Measurements from ENCODE around the gene VASH1. TPM values are rescaled to one million over a fixed set of nuclear protein-coding genes. Genes with fewer than 3 reads are reported as not detected.

The VASH1 gene
- polyA plus RNA-seq, 1 donor: 16.4 TPM

- H3K9me3 ChIP-seq (ENCODE audit: control insufficient read depth, low read depth, low read length): peaks cover 4% of the 10 kb centered on the region
- DNase-seq: no peak
- H3K27ac ChIP-seq (ENCODE audit: low read length): no peak overlapping the region
- peaks cover 20% of the 10 kb centered on the region for H3K4me1 ChIP-seq (ENCODE audit: control insufficient read depth, insufficient read depth, low read length)
- H3K36me3 ChIP-seq (ENCODE audit: control insufficient read depth, insufficient read depth, low read length): peaks cover 2% of the 10 kb centered on the region
- H3K4me3 ChIP-seq (ENCODE audit: low read length): no peak overlapping the region
- H3K27me3 ChIP-seq (ENCODE audit: control insufficient read depth, insufficient read depth, low read length): peaks cover 3% of the 10 kb centered on the region
- WGBS (ENCODE audit: insufficient coverage, low lambda C conversion rate): no CpG with 5 or more reads among the region's 9 CpGs
Observed at GRCh38 chr14:76771437-76771980, 10.2 kb downstream of the VASH1 start.

- DNase-seq: peak; percentile 37 to 66
Observed at GRCh38 chr14:76772300-76773187, 11.3 kb downstream of the VASH1 start.

GRCh38 chr14:76773188-76773885, 12.1 kb downstream of the VASH1 start:
- Histone ChIP-seq H3K9me3 (ENCODE audit: control insufficient read depth, low read depth, low read length) (peaks cover 4% of the 10 kb centered on the region), H3K4me3 (ENCODE audit: low read length) (no peak overlapping the region), H3K4me1 (ENCODE audit: control insufficient read depth, insufficient read depth, low read length) (peaks cover 20% of the 10 kb centered on the region), H3K36me3 (ENCODE audit: control insufficient read depth, insufficient read depth, low read length) (peaks cover 4% of the 10 kb centered on the region), H3K27me3 (ENCODE audit: control insufficient read depth, insufficient read depth, low read length) (peaks cover 3% of the 10 kb centered on the region), H3K27ac (ENCODE audit: low read length) (no peak overlapping the region)
- DNase-seq: peak; percentile 30 to 74
- WGBS (ENCODE audit: insufficient coverage, low lambda C conversion rate): 50% methylated on average over 2 of the region's 8 CpGs

More at GRCh38 chr14:76772300-76773187, 11.3 kb downstream of the VASH1 start:
- Histone ChIP-seq H3K9me3 (ENCODE audit: control insufficient read depth, low read depth, low read length) (peaks cover 4% of the 10 kb centered on the region), H3K4me1 (ENCODE audit: control insufficient read depth, insufficient read depth, low read length) (peaks cover 20% of the 10 kb centered on the region), H3K4me3 (ENCODE audit: low read length) (no peak overlapping the region), H3K27ac (ENCODE audit: low read length) (peak overlapping the region; percentile 49), H3K36me3 (ENCODE audit: control insufficient read depth, insufficient read depth, low read length) (peaks cover 2% of the 10 kb centered on the region), H3K27me3 (ENCODE audit: control insufficient read depth, insufficient read depth, low read length) (peaks cover 3% of the 10 kb centered on the region)
- no CpG with 5 or more reads among the region's 13 CpGs for WGBS (ENCODE audit: insufficient coverage, low lambda C conversion rate)

- Histone ChIP-seq H3K9me3 (ENCODE audit: control insufficient read depth, low read depth, low read length) (peaks cover 4% of the 10 kb centered on the region), H3K27me3 (ENCODE audit: control insufficient read depth, insufficient read depth, low read length) (peaks cover 3% of the 10 kb centered on the region), H3K4me3 (ENCODE audit: low read length) (no peak overlapping the region), H3K36me3 (ENCODE audit: control insufficient read depth, insufficient read depth, low read length) (peaks cover 8% of the 10 kb centered on the region), H3K4me1 (ENCODE audit: control insufficient read depth, insufficient read depth, low read length) (peaks cover 20% of the 10 kb centered on the region), H3K27ac (ENCODE audit: low read length) (no peak overlapping the region)
- no CpG with 5 or more reads among the region's 18 CpGs for WGBS (ENCODE audit: insufficient coverage, low lambda C conversion rate)
- no peak for DNase-seq
Observed at GRCh38 chr14:76773956-76774820, 12.9 kb downstream of the VASH1 start.

- Histone ChIP-seq H3K4me3 (ENCODE audit: low read length) (no peak overlapping the region), H3K4me1 (ENCODE audit: control insufficient read depth, insufficient read depth, low read length) (peaks cover 20% of the 10 kb centered on the region), H3K27ac (ENCODE audit: low read length) (no peak overlapping the region), H3K9me3 (ENCODE audit: control insufficient read depth, low read depth, low read length) (peaks cover 4% of the 10 kb centered on the region), H3K36me3 (ENCODE audit: control insufficient read depth, insufficient read depth, low read length) (peaks cover 12% of the 10 kb centered on the region), H3K27me3 (ENCODE audit: control insufficient read depth, insufficient read depth, low read length) (peaks cover under 1% of the 10 kb centered on the region)
- no CpG with 5 or more reads among the region's 22 CpGs for WGBS (ENCODE audit: insufficient coverage, low lambda C conversion rate)
- DNase-seq: no peak
Observed at GRCh38 chr14:76774821-76775694, 13.8 kb downstream of the VASH1 start.

GRCh38 chr14:76775695-76776427, 14.6 kb downstream of the VASH1 start:
- Histone ChIP-seq H3K9me3 (ENCODE audit: control insufficient read depth, low read depth, low read length) (peaks cover 4% of the 10 kb centered on the region), H3K4me1 (ENCODE audit: control insufficient read depth, insufficient read depth, low read length) (peaks cover 20% of the 10 kb centered on the region), H3K4me3 (ENCODE audit: low read length) (no peak overlapping the region), H3K36me3 (ENCODE audit: control insufficient read depth, insufficient read depth, low read length) (peaks cover 14% of the 10 kb centered on the region), H3K27ac (ENCODE audit: low read length) (no peak overlapping the region), H3K27me3 (ENCODE audit: control insufficient read depth, insufficient read depth, low read length) (no peaks in the 10 kb centered on the region)
- no peak for DNase-seq
- no CpG with 5 or more reads among the region's 54 CpGs for WGBS (ENCODE audit: insufficient coverage, low lambda C conversion rate)

GRCh38 chr14:76776428-76777251, 15.4 kb downstream of the VASH1 start:
- Histone ChIP-seq H3K9me3 (ENCODE audit: control insufficient read depth, low read depth, low read length) (peaks cover 4% of the 10 kb centered on the region), H3K27ac (ENCODE audit: low read length) (no peak overlapping the region), H3K27me3 (ENCODE audit: control insufficient read depth, insufficient read depth, low read length) (no peaks in the 10 kb centered on the region), H3K4me1 (ENCODE audit: control insufficient read depth, insufficient read depth, low read length) (peaks cover 20% of the 10 kb centered on the region), H3K36me3 (ENCODE audit: control insufficient read depth, insufficient read depth, low read length) (peaks cover 20% of the 10 kb centered on the region), H3K4me3 (ENCODE audit: low read length) (no peak overlapping the region)
- DNase-seq: peak in 1 of 2 donors; percentile 23
- WGBS (ENCODE audit: insufficient coverage, low lambda C conversion rate): no CpG with 5 or more reads among the region's 10 CpGs

GRCh38 chr14:76777721-76778120, 16.5 kb downstream of the VASH1 start:
- DNase-seq: no peak
- Histone ChIP-seq H3K9me3 (ENCODE audit: control insufficient read depth, low read depth, low read length) (peaks cover 4% of the 10 kb centered on the region), H3K27ac (ENCODE audit: low read length) (no peak overlapping the region), H3K4me1 (ENCODE audit: control insufficient read depth, insufficient read depth, low read length) (peaks cover 15% of the 10 kb centered on the region), H3K4me3 (ENCODE audit: low read length) (no peak overlapping the region), H3K27me3 (ENCODE audit: control insufficient read depth, insufficient read depth, low read length) (no peaks in the 10 kb centered on the region), H3K36me3 (ENCODE audit: control insufficient read depth, insufficient read depth, low read length) (peaks cover 31% of the 10 kb centered on the region)
- no CpG with 5 or more reads among the region's 9 CpGs for WGBS (ENCODE audit: insufficient coverage, low lambda C conversion rate)

Measured in large intestine (tissue), 3 donors.